Measurements from ENCODE around the gene TNIK.

Gene TNIK

GRCh38 chr3:171277456-171278298 lies 182.5 kb downstream of the TNIK start:
- DNase-seq = no peak

- no peak for DNase-seq
Measured at GRCh38 chr3:171276923-171277322, 183.3 kb downstream of the TNIK start.

- no peak for DNase-seq
Measured at GRCh38 chr3:171274222-171274621, 186.0 kb downstream of the TNIK start.

- DNase-seq = no peak
Measured at GRCh38 chr3:171270541-171270940, 189.7 kb downstream of the TNIK start.

- no peak for DNase-seq
Measured at GRCh38 chr3:171269542-171269941, 190.7 kb downstream of the TNIK start.

- DNase-seq = no peak
Measured at GRCh38 chr3:171268677-171269076, 191.5 kb downstream of the TNIK start.

GRCh38 chr3:171267104-171267503 lies 193.1 kb downstream of the TNIK start:
- no peak for DNase-seq

GRCh38 chr3:171266740-171267073 lies 193.5 kb downstream of the TNIK start:
- no peak for DNase-seq

GRCh38 chr3:171266034-171266739 lies 194.0 kb downstream of the TNIK start:
- no peak for DNase-seq

- no peak for DNase-seq
Measured at GRCh38 chr3:171264758-171265157, 195.4 kb downstream of the TNIK start.

- DNase-seq = no peak
Measured at GRCh38 chr3:171262431-171262830, 197.8 kb downstream of the TNIK start.

- no peak for DNase-seq
Measured at GRCh38 chr3:171261487-171261886, 198.7 kb downstream of the TNIK start.

GRCh38 chr3:171260899-171261298 lies 199.3 kb downstream of the TNIK start:
- DNase-seq = no peak

- no peak for DNase-seq
Measured at GRCh38 chr3:171260466-171260865, 199.7 kb downstream of the TNIK start.

GRCh38 chr3:171258316-171258715 lies 201.9 kb downstream of the TNIK start:
- no peak for DNase-seq

GRCh38 chr3:171257251-171258203 lies 202.7 kb downstream of the TNIK start:
- no peak for DNase-seq

- no peak for DNase-seq
Measured at GRCh38 chr3:171256445-171257250, 203.6 kb downstream of the TNIK start.

- DNase-seq = no peak
Measured at GRCh38 chr3:171255236-171255806, 204.9 kb downstream of the TNIK start.

GRCh38 chr3:171254315-171254714 lies 205.9 kb downstream of the TNIK start:
- DNase-seq = no peak

- peak; percentile 20 to 33 for DNase-seq
Measured at GRCh38 chr3:171251835-171252234, 208.4 kb downstream of the TNIK start.

- DNase-seq = no peak
Measured at GRCh38 chr3:171250444-171250843, 209.8 kb downstream of the TNIK start.

GRCh38 chr3:171249245-171249644 lies 211.0 kb downstream of the TNIK start:
- no peak for DNase-seq
